HEK293 (cell line): Measurements from ENCODE around the gene CIPC.

Source experiments
- CTCF ChIA-PET: fragments of 350-600 bp; formaldehyde crosslinking; extraction: SDS; loops from one replicate; lab custom pipeline; 2021; ENCODE audit warnings: antibody characterized with exemption; lab: Yijun Ruan, JAX
- POLR2A ChIA-PET: fragments of 300-600 bp; formaldehyde crosslinking; extraction: SDS; loops from one replicate; lab custom pipeline; 2020; ENCODE audit warnings: antibody characterized with exemption, inconsistent platforms; lab: Yijun Ruan, JAX
- H3K27ac ChIP-seq: fragments of 200-500 bp; sonication (Bioruptor generic); 2 replicates; pipeline ENCODE4 v1.5.1; 2014; ENCODE audit warnings: low read depth, low read length, control low read depth, inconsistent platforms; ENCODE audit errors: extremely low read depth
- H3K36me3 ChIP-seq, 2 experiments: fragments of 200-500 bp in 1 of 2; sonication (Bioruptor generic) in 1 of 2; 1 replicate in 1 of 2; 2 replicates in 1 of 2; pipeline ENCODE4 v1.5.1; 2014 to 2017; ENCODE audit warnings: inconsistent platforms in 2 of 2, low read length in 2 of 2; ENCODE audit not compliant: control insufficient read depth in 2 of 2, insufficient read depth in 1 of 2
- H3K4me1 ChIP-seq: fragments of 200-500 bp; sonication (Bioruptor generic); 2 replicates; pipeline ENCODE4 v1.5.1; 2014; ENCODE audit warnings: mild to moderate bottlenecking, low read length, inconsistent platforms; ENCODE audit not compliant: control insufficient read depth, insufficient read depth
- H3K4me3 ChIP-seq: 2 replicates; pipeline ENCODE4 v1.5.1; 2011; ENCODE audit warnings: low read depth, mild to moderate bottlenecking, control low read depth, low read length, moderate library complexity
- H3K9me3 ChIP-seq: fragments of 200-500 bp; sonication (Bioruptor generic); 2 replicates; pipeline ENCODE4 v1.5.1; 2014; ENCODE audit warnings: low read depth, low read length, inconsistent platforms; ENCODE audit not compliant: control insufficient read depth, insufficient read depth
- BCL11A ChIP-seq: fragments of 450-650 bp; formaldehyde crosslinking; IDR thresholded peaks from 2 replicates; pipeline ENCODE4 v1.5.1; 2016; ENCODE audit warnings: low read depth, missing biosample characterization, missing genetic modification characterization
- KLF9 ChIP-seq: fragments of 450-650 bp; formaldehyde crosslinking; IDR thresholded peaks from 2 replicates; pipeline ENCODE4 v1.5.1; 2016; ENCODE audit warnings: missing biosample characterization, missing genetic modification characterization, low read depth
- OSR2 ChIP-seq: fragments of 450-650 bp; formaldehyde crosslinking; IDR thresholded peaks from 2 replicates; pipeline ENCODE4 v1.5.1; 2016; ENCODE audit warnings: missing biosample characterization, missing genetic modification characterization
- TCF7L2 ChIP-seq: IDR thresholded peaks from 2 replicates; pipeline ENCODE4 v1.6.1; 2011; ENCODE audit warnings: low read depth, mild to moderate bottlenecking, inconsistent platforms, low read length, moderate library complexity, borderline replicate concordance
- TRIM28 ChIP-seq: IDR thresholded peaks from 2 replicates; pipeline ENCODE4 v1.6.1; 2011; ENCODE audit warnings: low read length, control low read depth, borderline replicate concordance
- WT1 ChIP-seq: fragments of 450-650 bp; formaldehyde crosslinking; IDR thresholded peaks from 2 replicates; pipeline ENCODE4 v1.5.1; 2016; ENCODE audit warnings: missing biosample characterization, missing genetic modification characterization
- ZBTB48 ChIP-seq: fragments of 450-650 bp; formaldehyde crosslinking; IDR thresholded peaks from 2 replicates; pipeline ENCODE4 v1.5.1; 2016; ENCODE audit warnings: missing biosample characterization, missing genetic modification characterization
- ZFHX2 ChIP-seq: fragments of 450-650 bp; formaldehyde crosslinking; conservative IDR thresholded peaks from 2 replicates; pipeline ENCODE4 v1.5.1; 2016; ENCODE audit warnings: missing biosample characterization, missing genetic modification characterization
- ZIC2 ChIP-seq: fragments of 450-650 bp; formaldehyde crosslinking; IDR thresholded peaks from 2 replicates; pipeline ENCODE4 v1.5.1; 2016; ENCODE audit warnings: missing biosample characterization, missing genetic modification characterization
- ZNF157 ChIP-seq: fragments of 450-650 bp; formaldehyde crosslinking; IDR thresholded peaks from 2 replicates; pipeline ENCODE4 v1.5.1; 2016; ENCODE audit warnings: missing biosample characterization, missing genetic modification characterization
- ZNF214 ChIP-seq: fragments of 450-650 bp; formaldehyde crosslinking; IDR thresholded peaks from 2 replicates; pipeline ENCODE4 v1.5.1; 2017; ENCODE audit warnings: missing biosample characterization, mild to moderate bottlenecking, missing genetic modification characterization, borderline replicate concordance
- ZNF274 ChIP-seq, 2 experiments: fragments of 200-500 bp in 1 of 2; fragments of 450-650 bp in 1 of 2; sonication (Bioruptor generic) in 1 of 2; formaldehyde crosslinking in 1 of 2; IDR thresholded peaks; 2 replicates each; pipeline versions ENCODE4 v1.5.1 to v1.6.1; 2014 to 2016; ENCODE audit warnings: borderline replicate concordance in 1 of 2, inconsistent platforms in 1 of 2, low read length in 1 of 2, missing biosample characterization in 1 of 2, missing genetic modification characterization in 1 of 2
- ZNF311 ChIP-seq: fragments of 450-650 bp; formaldehyde crosslinking; IDR thresholded peaks from 2 replicates; pipeline ENCODE4 v1.5.1; 2017; ENCODE audit warnings: missing biosample characterization, missing genetic modification characterization, borderline replicate concordance
- ZNF341 ChIP-seq: fragments of 450-650 bp; formaldehyde crosslinking; IDR thresholded peaks from 2 replicates; pipeline ENCODE4; 2016; ENCODE audit warnings: low read depth, missing biosample characterization, missing genetic modification characterization
- ZNF510 ChIP-seq: fragments of 450-650 bp; formaldehyde crosslinking; IDR thresholded peaks from 2 replicates; pipeline ENCODE4 v1.5.1; 2018; ENCODE audit warnings: mild to moderate bottlenecking, missing genetic modification characterization, missing biosample characterization; ENCODE audit not compliant: insufficient replicate concordance
- ZNF626 ChIP-seq: fragments of 450-650 bp; sonication (Bioruptor Pico); formaldehyde crosslinking; IDR thresholded peaks from 2 replicates; pipeline ENCODE4 v1.5.1; 2018; ENCODE audit warnings: missing biosample characterization, missing genetic modification characterization, inconsistent platforms
- ZNF785 ChIP-seq: fragments of 450-650 bp; formaldehyde crosslinking; IDR thresholded peaks from 2 replicates; pipeline ENCODE4 v1.5.1; 2016; ENCODE audit warnings: missing biosample characterization, missing genetic modification characterization
- ZSCAN16 ChIP-seq: fragments of 450-650 bp; formaldehyde crosslinking; IDR thresholded peaks from 2 replicates; pipeline ENCODE4 v1.5.1; 2016; ENCODE audit warnings: missing biosample characterization, missing genetic modification characterization
- ZSCAN30 ChIP-seq: fragments of 450-650 bp; IDR thresholded peaks from 2 replicates; pipeline ENCODE4 v1.5.1; 2018; ENCODE audit warnings: missing biosample characterization, mild to moderate bottlenecking, missing genetic modification characterization, moderate library complexity
- TF ChIP-seq, protein P1 (sequence below): fragments of 450-650 bp; formaldehyde crosslinking; IDR thresholded peaks from 2 replicates; pipeline ENCODE4 v1.5.1; 2016; ENCODE audit warnings: missing biosample characterization, missing genetic modification characterization
- TF ChIP-seq, protein P2 (sequence below): fragments of 450-650 bp; formaldehyde crosslinking; optimal IDR thresholded peaks from 2 replicates; pipeline ENCODE3; 2016; ENCODE audit warnings: missing biosample characterization, mild to moderate bottlenecking, missing genetic modification characterization
- TF ChIP-seq, protein P3 (sequence below): fragments of 450-650 bp; formaldehyde crosslinking; IDR thresholded peaks from 2 replicates; pipeline ENCODE4 v1.5.1; 2016; ENCODE audit warnings: missing biosample characterization, missing genetic modification characterization, low read depth
- TF ChIP-seq, protein P4 (sequence below): fragments of 450-650 bp; formaldehyde crosslinking; IDR thresholded peaks from 2 replicates; pipeline ENCODE4 v1.5.1; 2016; ENCODE audit warnings: missing biosample characterization, missing genetic modification characterization, borderline replicate concordance

Gene CIPC

DNA sequence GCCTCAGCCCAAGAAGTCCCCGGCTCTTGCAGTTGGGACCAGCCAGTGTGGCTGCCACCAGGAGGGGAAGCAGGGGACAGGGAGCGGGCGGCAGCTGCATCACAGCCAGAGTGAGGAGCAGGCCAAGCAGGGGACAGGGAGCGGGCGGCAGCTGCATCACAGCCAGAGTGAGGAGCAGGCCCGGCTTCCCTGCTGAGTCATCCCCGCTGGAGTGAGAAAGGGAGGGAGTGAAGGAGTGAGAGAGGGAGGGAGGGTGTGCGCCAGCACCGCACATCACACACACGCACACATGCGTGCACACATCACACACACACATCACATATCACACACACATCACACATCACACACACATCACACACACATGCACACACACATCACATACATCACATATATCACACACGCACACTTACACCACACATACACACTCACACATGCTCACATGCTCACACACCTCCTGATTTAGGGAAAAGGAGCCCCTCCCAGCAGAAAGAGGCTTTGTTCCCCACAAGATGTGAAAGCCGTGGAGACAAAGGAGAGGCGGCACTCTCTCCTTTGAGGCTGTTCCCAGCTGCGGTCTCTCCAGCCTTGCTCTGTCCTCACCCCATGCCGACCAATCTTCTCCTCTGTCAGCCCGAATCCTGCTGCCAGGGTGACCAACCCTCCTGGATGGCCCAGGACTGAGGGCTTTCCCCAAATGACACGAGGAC is 60.3 kb downstream of the CIPC start (continued):
- TF ChIP-seq, protein P1, sequence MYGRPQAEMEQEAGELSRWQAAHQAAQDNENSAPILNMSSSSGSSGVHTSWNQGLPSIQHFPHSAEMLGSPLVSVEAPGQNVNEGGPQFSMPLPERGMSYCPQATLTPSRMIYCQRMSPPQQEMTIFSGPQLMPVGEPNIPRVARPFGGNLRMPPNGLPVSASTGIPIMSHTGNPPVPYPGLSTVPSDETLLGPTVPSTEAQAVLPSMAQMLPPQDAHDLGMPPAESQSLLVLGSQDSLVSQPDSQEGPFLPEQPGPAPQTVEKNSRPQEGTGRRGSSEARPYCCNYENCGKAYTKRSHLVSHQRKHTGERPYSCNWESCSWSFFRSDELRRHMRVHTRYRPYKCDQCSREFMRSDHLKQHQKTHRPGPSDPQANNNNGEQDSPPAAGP (tag by site-specific recombination): peak; percentile 67
- TF ChIP-seq ZNF214: no peak
- TF ChIP-seq, protein P2, sequence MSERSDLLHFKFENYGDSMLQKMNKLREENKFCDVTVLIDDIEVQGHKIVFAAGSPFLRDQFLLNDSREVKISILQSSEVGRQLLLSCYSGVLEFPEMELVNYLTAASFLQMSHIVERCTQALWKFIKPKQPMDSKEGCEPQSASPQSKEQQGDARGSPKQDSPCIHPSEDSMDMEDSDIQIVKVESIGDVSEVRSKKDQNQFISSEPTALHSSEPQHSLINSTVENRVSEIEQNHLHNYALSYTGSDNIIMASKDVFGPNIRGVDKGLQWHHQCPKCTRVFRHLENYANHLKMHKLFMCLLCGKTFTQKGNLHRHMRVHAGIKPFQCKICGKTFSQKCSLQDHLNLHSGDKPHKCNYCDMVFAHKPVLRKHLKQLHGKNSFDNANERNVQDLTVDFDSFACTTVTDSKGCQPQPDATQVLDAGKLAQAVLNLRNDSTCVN (tag by site-specific recombination): no peak
- peak; percentile 71; the same call in 1 of the 2 replicates for TF ChIP-seq ZBTB48 (tag by site-specific recombination)
- TF ChIP-seq ZNF626 (tag by site-specific recombination): no peak
- TF ChIP-seq ZSCAN30 (tag by site-specific recombination): no peak
- TF ChIP-seq OSR2 (tag by site-specific recombination): peak; percentile 17; the same call in 1 of the 2 replicates
- 0 out of 2 replicates have a peak, but pooled peaks have one; percentile 25 for TF ChIP-seq ZNF341
- TF ChIP-seq BCL11A (tag by site-specific recombination): no peak
- TF ChIP-seq ZFHX2: peak; percentile 50; the same call in 1 of the 2 replicates
- TF ChIP-seq ZNF785 (tag by site-specific recombination): 0 out of 2 replicates have a peak, but pooled peaks have one; percentile 61
- no peak for TF ChIP-seq ZNF157 (tag by site-specific recombination)
- no peak for TF ChIP-seq ZSCAN16 (tag by site-specific recombination)
- TF ChIP-seq KLF9 (tag by site-specific recombination): 0 out of 2 replicates have a peak, but pooled peaks have one; percentile 12
- peak; percentile 90 for TF ChIP-seq ZIC2 (tag by site-specific recombination)
- no peak for TF ChIP-seq ZNF510 (tag by site-specific recombination)
- TF ChIP-seq TRIM28: no peak
- no peak for TF ChIP-seq ZNF311 (tag by site-specific recombination)
- peak; percentile 55; the same call in 1 of the 2 replicates for TF ChIP-seq WT1 (tag by site-specific recombination)

DNA sequence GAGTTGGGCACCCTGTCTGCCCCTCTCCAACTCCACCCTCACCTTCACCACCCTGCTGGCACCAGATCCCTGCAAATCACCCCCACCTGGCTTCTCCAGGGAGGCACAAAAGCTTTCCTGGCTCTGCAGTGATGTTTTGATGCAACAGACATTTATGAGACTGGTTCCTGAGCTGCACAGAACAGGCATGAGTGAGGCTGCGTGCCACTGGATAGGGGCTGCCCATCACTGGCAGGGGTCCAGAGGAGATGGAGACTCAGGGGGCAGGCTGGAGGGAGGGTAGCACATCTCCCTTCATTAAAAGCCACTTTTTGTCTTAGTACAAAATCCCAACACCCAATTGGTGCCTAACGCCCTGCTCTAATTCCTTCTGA is 60.8 kb downstream of the CIPC start:
- Histone ChIP-seq H3K36me3 (no peaks in the 10 kb centered on the region), H3K9me3 (no peaks in the 10 kb centered on the region), H3K4me3 (no peak overlapping the region), H3K27ac (no peak overlapping the region), H3K4me1 (no peaks in the 10 kb centered on the region)
- ChIA-PET CTCF (interaction anchor here (0.9 kb wide), 1 partner anchor 18 kb away, joined by 3 read pairs; no protein-coding TSS in a partner anchor), POLR2A (no interaction called here)
- TF ChIP-seq ZNF274 (IDR thresholded peaks at IDR 0.05; ENCODE audit: low read length) (no peak), ZNF274 (tag by site-specific recombination; IDR thresholded peaks at IDR 0.05; ENCODE audit: borderline replicate concordance) (no peak)
- TF ChIP-seq, all 188 proteins: peak for 0

DNA sequence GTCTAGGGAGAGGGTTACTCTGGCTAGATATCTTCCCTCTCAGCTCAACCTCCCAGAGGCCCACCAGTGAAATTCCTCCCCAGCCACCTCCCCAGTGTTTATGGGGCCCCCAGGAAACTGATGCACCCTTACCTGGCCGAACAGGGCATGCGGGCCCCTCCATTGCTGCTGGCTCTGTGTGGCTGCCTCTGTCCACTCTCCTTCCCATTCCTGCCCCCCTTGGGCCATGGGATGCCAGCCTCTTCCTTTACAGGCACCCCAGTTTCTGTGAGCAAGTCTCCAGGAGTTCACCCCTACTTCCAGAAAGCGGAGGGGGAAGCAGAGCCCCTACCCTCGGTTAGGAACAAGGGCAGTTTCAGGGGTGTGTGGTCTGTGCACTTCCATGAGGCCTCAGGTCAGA is 63.0 kb downstream of the CIPC start:
- CTCF ChIA-PET: no interaction called here
- TF ChIP-seq, protein P3, sequence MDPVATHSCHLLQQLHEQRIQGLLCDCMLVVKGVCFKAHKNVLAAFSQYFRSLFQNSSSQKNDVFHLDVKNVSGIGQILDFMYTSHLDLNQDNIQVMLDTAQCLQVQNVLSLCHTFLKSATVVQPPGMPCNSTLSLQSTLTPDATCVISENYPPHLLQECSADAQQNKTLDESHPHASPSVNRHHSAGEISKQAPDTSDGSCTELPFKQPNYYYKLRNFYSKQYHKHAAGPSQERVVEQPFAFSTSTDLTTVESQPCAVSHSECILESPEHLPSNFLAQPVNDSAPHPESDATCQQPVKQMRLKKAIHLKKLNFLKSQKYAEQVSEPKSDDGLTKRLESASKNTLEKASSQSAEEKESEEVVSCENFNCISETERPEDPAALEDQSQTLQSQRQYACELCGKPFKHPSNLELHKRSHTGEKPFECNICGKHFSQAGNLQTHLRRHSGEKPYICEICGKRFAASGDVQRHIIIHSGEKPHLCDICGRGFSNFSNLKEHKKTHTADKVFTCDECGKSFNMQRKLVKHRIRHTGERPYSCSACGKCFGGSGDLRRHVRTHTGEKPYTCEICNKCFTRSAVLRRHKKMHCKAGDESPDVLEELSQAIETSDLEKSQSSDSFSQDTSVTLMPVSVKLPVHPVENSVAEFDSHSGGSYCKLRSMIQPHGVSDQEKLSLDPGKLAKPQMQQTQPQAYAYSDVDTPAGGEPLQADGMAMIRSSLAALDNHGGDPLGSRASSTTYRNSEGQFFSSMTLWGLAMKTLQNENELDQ (tag by site-specific recombination): no peak
- TF ChIP-seq, protein P4, sequence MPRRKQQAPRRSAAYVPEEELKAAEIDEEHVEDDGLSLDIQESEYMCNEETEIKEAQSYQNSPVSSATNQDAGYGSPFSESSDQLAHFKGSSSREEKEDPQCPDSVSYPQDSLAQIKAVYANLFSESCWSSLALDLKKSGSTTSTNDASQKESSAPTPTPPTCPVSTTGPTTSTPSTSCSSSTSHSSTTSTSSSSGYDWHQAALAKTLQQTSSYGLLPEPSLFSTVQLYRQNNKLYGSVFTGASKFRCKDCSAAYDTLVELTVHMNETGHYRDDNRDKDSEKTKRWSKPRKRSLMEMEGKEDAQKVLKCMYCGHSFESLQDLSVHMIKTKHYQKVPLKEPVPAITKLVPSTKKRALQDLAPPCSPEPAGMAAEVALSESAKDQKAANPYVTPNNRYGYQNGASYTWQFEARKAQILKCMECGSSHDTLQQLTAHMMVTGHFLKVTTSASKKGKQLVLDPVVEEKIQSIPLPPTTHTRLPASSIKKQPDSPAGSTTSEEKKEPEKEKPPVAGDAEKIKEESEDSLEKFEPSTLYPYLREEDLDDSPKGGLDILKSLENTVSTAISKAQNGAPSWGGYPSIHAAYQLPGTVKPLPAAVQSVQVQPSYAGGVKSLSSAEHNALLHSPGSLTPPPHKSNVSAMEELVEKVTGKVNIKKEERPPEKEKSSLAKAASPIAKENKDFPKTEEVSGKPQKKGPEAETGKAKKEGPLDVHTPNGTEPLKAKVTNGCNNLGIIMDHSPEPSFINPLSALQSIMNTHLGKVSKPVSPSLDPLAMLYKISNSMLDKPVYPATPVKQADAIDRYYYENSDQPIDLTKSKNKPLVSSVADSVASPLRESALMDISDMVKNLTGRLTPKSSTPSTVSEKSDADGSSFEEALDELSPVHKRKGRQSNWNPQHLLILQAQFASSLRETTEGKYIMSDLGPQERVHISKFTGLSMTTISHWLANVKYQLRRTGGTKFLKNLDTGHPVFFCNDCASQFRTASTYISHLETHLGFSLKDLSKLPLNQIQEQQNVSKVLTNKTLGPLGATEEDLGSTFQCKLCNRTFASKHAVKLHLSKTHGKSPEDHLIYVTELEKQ (tag by site-specific recombination): no peak
- no peak for TF ChIP-seq TCF7L2

More for the DNA sequence above, 63.0 kb downstream of the CIPC start:
- POLR2A ChIA-PET: no interaction called here
- Histone ChIP-seq H3K36me3 (no peaks in the 10 kb centered on the region), H3K9me3 (no peaks in the 10 kb centered on the region), H3K4me3 (no peak overlapping the region), H3K27ac (no peak overlapping the region), H3K4me1 (no peaks in the 10 kb centered on the region)
